HepG2 (cell line): ENCODE data around the gene IGFLR1. TPM values are rescaled to one million over a fixed set of nuclear protein-coding genes. Genes with fewer than 3 reads are reported as not detected.

Source experiments
- ASH2L ChIP-seq: fragments of 300-600, 200-600 bp; sonication (generic); IDR thresholded peaks from 2 replicates; pipeline ENCODE4 v1.7.0; 2017; ENCODE audit warnings: low read depth, mild to moderate bottlenecking, moderate library complexity, mixed read lengths, low read length; ENCODE audit not compliant: insufficient read length
- CCAR2 ChIP-seq: fragments of 200-400 bp; formaldehyde crosslinking; optimal IDR thresholded peaks from 2 replicates; pipeline ENCODE3; 2018; ENCODE audit warnings: low read depth, mild to moderate bottlenecking, low read length, moderate library complexity
- E2F5 ChIP-seq: sonication (generic); formaldehyde crosslinking; conservative IDR thresholded peaks from 2 replicates; pipeline ENCODE4 v1.4.0; 2020; ENCODE audit warnings: missing genetic modification reagents
- GATA4 ChIP-seq: sonication (generic); IDR thresholded peaks from 2 replicates; pipeline ENCODE4 v1.6.1; 2016; ENCODE audit warnings: antibody characterized with exemption, low read depth, borderline replicate concordance
- IRF2 ChIP-seq: IDR thresholded peaks from 2 replicates; pipeline ENCODE4 v1.6.1; 2018; ENCODE audit warnings: missing genetic modification reagents, missing compliant biosample characterization
- JUNB ChIP-seq: sonication (generic); formaldehyde crosslinking; IDR thresholded peaks from 2 replicates; pipeline ENCODE4 v1.8.0; 2022; ENCODE audit warnings: missing genetic modification reagents, mild to moderate bottlenecking, borderline replicate concordance
- KLF16 ChIP-seq, 2 experiments: sonication (generic) in 1 of 2; formaldehyde crosslinking in 1 of 2; IDR thresholded peaks; 2 replicates each; pipeline versions ENCODE4 v1.6.1 to v1.8.0; 2016 to 2023; ENCODE audit warnings: missing genetic modification reagents in 2 of 2, missing compliant biosample characterization in 1 of 2
- MAFK ChIP-seq, 2 experiments: IDR thresholded peaks in 1 of 2; conservative IDR thresholded peaks in 1 of 2; 2 replicates each; pipeline ENCODE4 v1.6.1; 2011; ENCODE audit warnings: improper control_type of control experiment in 2 of 2, low read length in 2 of 2
- MEIS1 ChIP-seq: sonication (generic); formaldehyde crosslinking; IDR thresholded peaks from 2 replicates; pipeline ENCODE4 v1.9.0; 2021; ENCODE audit warnings: mild to moderate bottlenecking, missing genetic modification reagents, moderate library complexity, borderline replicate concordance
- NCOR1 ChIP-seq: fragments of 200-600 bp; sonication (generic); IDR thresholded peaks from 2 replicates; pipeline ENCODE4 v1.7.0; 2017; ENCODE audit warnings: antibody characterized with exemption, low read length, borderline replicate concordance
- NFE2 ChIP-seq: sonication (generic); formaldehyde crosslinking; IDR thresholded peaks from 2 replicates; pipeline ENCODE4 v1.4.0; 2020; ENCODE audit warnings: missing genetic modification reagents
- RFX1 ChIP-seq: fragments of 450-650 bp; IDR thresholded peaks from 2 replicates; pipeline ENCODE4 v1.6.1; 2017
- SP1 ChIP-seq, 2 experiments: fragments of 450-650 bp in 1 of 2; sonication (generic) in 1 of 2; formaldehyde crosslinking in 1 of 2; IDR thresholded peaks; 2 replicates each; pipeline versions ENCODE4 v1.4.0 to v1.6.1; 2016 to 2020; ENCODE audit warnings: missing genetic modification reagents in 1 of 2
- TFDP2 ChIP-seq: sonication (generic); formaldehyde crosslinking; IDR thresholded peaks from 2 replicates; pipeline ENCODE4 v1.4.0; 2020; ENCODE audit warnings: missing genetic modification reagents
- WIZ ChIP-seq: sonication (generic); formaldehyde crosslinking; IDR thresholded peaks from 2 replicates; pipeline ENCODE4 v1.5.1; 2020; ENCODE audit warnings: mild to moderate bottlenecking, missing genetic modification reagents
- ZBTB25 ChIP-seq: IDR thresholded peaks from 2 replicates; pipeline ENCODE4 v1.6.1; 2018; ENCODE audit warnings: missing genetic modification reagents
- ZBTB34 ChIP-seq: sonication (generic); formaldehyde crosslinking; IDR thresholded peaks from 2 replicates; pipeline ENCODE4 v1.8.0; 2022; ENCODE audit warnings: mild to moderate bottlenecking, missing genetic modification reagents
- ZFAT ChIP-seq: sonication (generic); formaldehyde crosslinking; conservative IDR thresholded peaks from 2 replicates; pipeline ENCODE4 v1.8.1; 2023; ENCODE audit warnings: missing genetic modification reagents, inconsistent platforms
- ZMYM3 ChIP-seq: sonication (generic); formaldehyde crosslinking; IDR thresholded peaks from 2 replicates; pipeline ENCODE4 v1.5.1; 2020; ENCODE audit warnings: mild to moderate bottlenecking, missing genetic modification reagents
- ZNF143 ChIP-seq: sonication (generic); formaldehyde crosslinking; IDR thresholded peaks from 2 replicates; pipeline ENCODE4 v1.4.0; 2020; ENCODE audit warnings: missing genetic modification reagents
- ZNF280D ChIP-seq: sonication (generic); formaldehyde crosslinking; IDR thresholded peaks from 2 replicates; pipeline ENCODE4 v1.5.1; 2020; ENCODE audit warnings: mild to moderate bottlenecking, missing genetic modification reagents
- ZNF44 ChIP-seq: sonication (generic); formaldehyde crosslinking; IDR thresholded peaks from 2 replicates; pipeline ENCODE4 v1.5.1; 2020; ENCODE audit warnings: mild to moderate bottlenecking, missing genetic modification reagents
- ZNF841 ChIP-seq: sonication (generic); formaldehyde crosslinking; IDR thresholded peaks from 2 replicates; pipeline ENCODE4 v1.8.1; 2023; ENCODE audit warnings: missing genetic modification reagents, borderline replicate concordance
- polyA plus RNA-seq, 8 experiments: library from polyadenylated mRNA; depleted of rRNA in 3 of 8; stranded (reverse) in 7 of 8; unstranded in 1 of 8; fragments of >200 nt; fragmentation: Illumina TruSeq in 4 of 8; extraction: Trizol in 4 of 8; gene quantifications; 2 replicates each; pipeline versions ENCODE4 v1.2.1 to v1.2.3, GENCODE V29; 2011 to 2016; ENCODE audit warnings: low read depth in 4 of 8, missing spikeins in 1 of 8, mixed read lengths in 1 of 8; ENCODE audit not compliant: insufficient read depth in 1 of 8
- total RNA-seq, 5 experiments: library from RNA; depleted of rRNA; stranded (reverse); fragments of >200 nt; fragmentation: Illumina TruSeq; extraction: Trizol; gene quantifications; 2 replicates each; pipeline ENCODE4 v1.2.3, GENCODE V29; 2016; ENCODE audit warnings: low read depth in 1 of 5

Gene IGFLR1
- total and polyA plus RNA-seq, 2 of the 13 experiments (the other 11 are each of a cell fraction or from before 2014, with no cell fraction given): 5.4 to 8.9 TPM

- TF ChIP-seq ZMYM3 (CRISPR knock-in tag) (no peak), TFDP2 (no peak), NCOR1 (no peak), IRF2 (0 out of 2 replicates have a peak, but pooled peaks have one; percentile 1), RFX1 (no peak), ASH2L (no peak), ZNF44 (no peak), JUNB (no peak), KLF16 (CRISPR knock-in tag; IDR thresholded peaks at IDR 0.05) (no peak), ZNF280D (CRISPR knock-in tag) (no peak), SP1 (IDR thresholded peaks at IDR 0.05) (no peak), SP1 (CRISPR knock-in tag; IDR thresholded peaks at IDR 0.05) (peak; percentile 23; the same call in 1 of the 2 replicates), E2F5 (CRISPR knock-in tag) (no peak), MAFK (conservative IDR thresholded peaks at IDR 0.05 in 1 of 2, IDR thresholded peaks at IDR 0.05 in 1 of 2; ENCODE audit: low read length in 2 of 2) (no peak), ZNF143 (CRISPR knock-in tag) (no peak; the same call in none of the 2 replicates), NFE2 (CRISPR knock-in tag) (no peak), ZBTB34 (CRISPR knock-in tag) (no peak), WIZ (CRISPR knock-in tag) (no peak), CCAR2 (no peak), ZFAT (0 out of 2 replicates have a peak, but pooled peaks have one; percentile 18), ZNF841 (CRISPR knock-in tag) (no peak), ZBTB25 (CRISPR knock-in tag) (peak; percentile 47; the same call in 1 of the 2 replicates), GATA4 (no peak), MEIS1 (CRISPR knock-in tag) (no peak)
These were observed 24.4 kb downstream of the IGFLR1 start, which contains the start of gene KMT2B (continued) for GRCh38 chr19:35717665-35718344.
